BLaER1 treated with 17β-estradiol and CSF1 and Interleukin-3, amounts not matched to agents 10 nM and 100 nM (cell line): ENCODE results near the gene RANBP1.

ENCODE experiments used
- H3K27ac ChIP-seq, 11 experiments: shearing (Covaris generic); formaldehyde crosslinking; 2 replicates each; pipeline ENCODE4 v1.8.1; 2022
- H3K27me3 ChIP-seq, 11 experiments: shearing (Covaris generic); formaldehyde crosslinking; 2 replicates each; pipeline ENCODE4 v1.8.1; 2022
- H3K36me3 ChIP-seq, 11 experiments: shearing (Covaris generic); formaldehyde crosslinking; 2 replicates each; pipeline ENCODE4 v1.8.1; 2022
- H3K4me1 ChIP-seq, 10 experiments: shearing (Covaris generic); formaldehyde crosslinking; 2 replicates each; pipeline ENCODE4 v1.8.1; 2022
- H3K4me2 ChIP-seq, 11 experiments: shearing (Covaris generic); formaldehyde crosslinking; 2 replicates each; pipeline ENCODE4 v1.8.1; 2022
- H3K4me3 ChIP-seq, 10 experiments: shearing (Covaris generic); formaldehyde crosslinking; 2 replicates each; pipeline ENCODE4 v1.8.1; 2022
- H3K9ac ChIP-seq, 11 experiments: shearing (Covaris generic); formaldehyde crosslinking; 2 replicates each; pipeline ENCODE4 v1.8.1; 2022
- H3K9me3 ChIP-seq, 11 experiments: shearing (Covaris generic); formaldehyde crosslinking; replicated peaks in 1 of 11; 2 replicates each; pipeline ENCODE4 v1.8.1; 2022
- H4K20me1 ChIP-seq, 11 experiments: shearing (Covaris generic); formaldehyde crosslinking; 2 replicates each; pipeline ENCODE4 v1.8.1; 2022
- Cebpa-rat ChIP-seq, 11 experiments: shearing (Covaris generic); IDR thresholded peaks; 2 replicates each; pipeline ENCODE4 v1.8.1; 2022

Gene RANBP1

DNA sequence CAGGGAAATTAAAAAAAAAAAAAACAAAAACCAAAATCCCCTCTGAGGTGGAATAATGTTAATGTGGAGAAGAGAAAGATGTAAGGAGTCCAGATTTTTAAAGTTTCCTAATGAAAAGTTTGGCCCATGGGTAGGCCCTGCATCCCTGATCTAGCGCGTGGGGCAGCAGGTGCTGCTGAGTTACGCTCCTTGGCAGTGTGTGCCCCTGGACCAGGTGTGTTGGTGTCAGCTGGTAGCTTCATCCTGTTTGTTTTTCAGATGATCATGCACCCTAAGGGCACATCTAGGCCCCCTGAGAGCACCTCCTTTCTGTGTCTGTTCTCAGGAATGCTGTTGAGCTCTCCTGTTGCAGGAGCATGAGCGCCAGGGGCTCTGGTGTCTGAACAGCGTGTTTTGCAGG, 29.1 kb upstream of the RANBP1 start:
- H3K4me2 ChIP-seq: no peak overlapping the region
- 0 out of 22 replicates have a peak overlapping the region, but pooled peaks of 2 of the 11 experiments have one; percentile 3 to 4 for H3K9ac ChIP-seq
- H3K27ac ChIP-seq: no peak overlapping the region
- H3K27me3 ChIP-seq: no peaks in the 10 kb centered on the region
- H3K36me3 ChIP-seq: peaks cover 64 to 100% (median 78%) of the 10 kb centered on the region in 11 experiments
- TF ChIP-seq Cebpa-rat (IDR thresholded peaks at IDR 0.05): no peak
- H4K20me1 ChIP-seq: peaks cover 28 to 100% (median 98%) of the 10 kb centered on the region in 11 experiments; a peak in 21 of 22 replicates
- H3K9me3 ChIP-seq: no peaks in the 10 kb centered on the region
- H3K4me1 ChIP-seq: peaks cover 34 to 51% (median 41%) of the 10 kb centered on the region in 10 experiments
- H3K4me3 ChIP-seq: no peak overlapping the region

GRCh38 chr22:20087319-20088262, 28.3 kb upstream of the RANBP1 start:
- Histone ChIP-seq H3K4me3 (no peak overlapping the region), H3K4me1 (peaks cover 26 to 42% (median 32%) of the 10 kb centered on the region in 10 experiments), H3K9me3 (no peaks in the 10 kb centered on the region), H3K4me2 (no peak overlapping the region), H3K27ac (no peak overlapping the region), H3K27me3 (no peaks in the 10 kb centered on the region), H3K9ac (0 out of 22 replicates have a peak overlapping the region, but pooled peaks of 2 of the 11 experiments have one; percentile 3 to 4), H4K20me1 (peaks cover 27 to 100% (median 100%) of the 10 kb centered on the region in 11 experiments; a peak in 21 of 22 replicates), H3K36me3 (peaks cover 72 to 100% (median 81%) of the 10 kb centered on the region in 11 experiments)
- no peak for TF ChIP-seq Cebpa-rat (IDR thresholded peaks at IDR 0.05)

- Histone ChIP-seq H3K9me3 (no peaks in the 10 kb centered on the region), H3K27ac (no peak overlapping the region), H3K4me1 (peaks cover 20 to 36% (median 26%) of the 10 kb centered on the region in 10 experiments), H4K20me1 (peaks cover 20 to 100% (median 97%) of the 10 kb centered on the region in 11 experiments; a peak in 21 of 22 replicates), H3K36me3 (peaks cover 79 to 100% (median 85%) of the 10 kb centered on the region in 11 experiments), H3K27me3 (no peaks in the 10 kb centered on the region), H3K4me2 (no peak overlapping the region), H3K9ac (no peak overlapping the region), H3K4me3 (no peak overlapping the region)
- no peak for TF ChIP-seq Cebpa-rat (IDR thresholded peaks at IDR 0.05)
These were observed 27.6 kb upstream of the RANBP1 start for GRCh38 chr22:20088263-20088648.

- Histone ChIP-seq H3K36me3 (peaks cover 90 to 100% (median 95%) of the 10 kb centered on the region in 11 experiments), H3K4me3 (no peak overlapping the region), H3K27ac (no peak overlapping the region), H3K4me2 (no peak overlapping the region), H4K20me1 (peaks cover 9 to 100% (median 97%) of the 10 kb centered on the region in 11 experiments; a peak in 21 of 22 replicates), H3K9ac (peak overlapping the region in 3 of 11 experiments; percentile 4 to 6 (median 4); a peak in 2 of 22 replicates), H3K4me1 (peaks cover 8 to 24% (median 14%) of the 10 kb centered on the region in 10 experiments), H3K27me3 (no peaks in the 10 kb centered on the region), H3K9me3 (no peaks in the 10 kb centered on the region)
- no peak for TF ChIP-seq Cebpa-rat (IDR thresholded peaks at IDR 0.05)
These were observed 26.5 kb upstream of the RANBP1 start for GRCh38 chr22:20089226-20089976.

GRCh38 chr22:20089977-20090729, 25.8 kb upstream of the RANBP1 start:
- peaks cover 1 to 100% (median 95%) of the 10 kb centered on the region in 11 experiments; a peak in 20 of 22 replicates for H4K20me1 ChIP-seq
- peak overlapping the region in 3 of 11 experiments; percentile 19 to 33 (median 31); a peak in 4 of 22 replicates for H3K4me2 ChIP-seq
- TF ChIP-seq Cebpa-rat (IDR thresholded peaks at IDR 0.05): no peak
- H3K27me3 ChIP-seq: no peaks in the 10 kb centered on the region
- no peak overlapping the region for H3K4me3 ChIP-seq
- peaks cover 98 to 100% (median 100%) of the 10 kb centered on the region in 11 experiments for H3K36me3 ChIP-seq
- H3K9ac ChIP-seq: peak overlapping the region in 3 of 11 experiments; percentile 6 to 29 (median 12); a peak in 1 of 22 replicates
- no peaks in the 10 kb centered on the region for H3K9me3 ChIP-seq
- peaks cover under 1 to 18% (median 7%) of the 10 kb centered on the region in 10 experiments; a peak in 18 of 20 replicates for H3K4me1 ChIP-seq
- no peak overlapping the region for H3K27ac ChIP-seq

DNA sequence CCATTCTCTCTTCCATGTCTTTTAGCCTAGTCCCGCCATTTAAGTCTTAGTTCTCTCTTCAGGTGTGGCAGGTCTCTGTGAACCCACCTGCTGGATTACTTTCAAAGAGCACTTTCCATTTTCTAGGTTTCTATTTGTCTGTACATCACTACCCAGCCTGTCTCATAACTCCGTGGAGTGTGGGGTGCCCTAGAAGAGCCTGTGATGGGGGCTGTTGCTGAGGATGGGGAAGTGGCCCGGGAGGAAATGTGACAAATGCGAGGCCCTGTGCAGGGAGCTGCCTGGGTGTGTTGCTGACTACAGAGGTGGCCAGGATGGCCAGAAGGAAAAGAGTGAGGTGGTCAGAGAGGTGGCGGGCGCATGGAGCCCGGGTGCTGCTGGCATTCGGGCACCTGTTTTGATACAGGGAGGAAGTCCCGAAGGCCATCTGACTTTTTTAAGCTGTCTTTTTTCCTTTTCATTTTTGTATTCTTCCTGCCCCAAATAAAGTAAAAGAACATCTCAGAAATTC, 25.1 kb upstream of the RANBP1 start:
- Histone ChIP-seq H4K20me1 (peaks cover 0 to 100% (median 92%) of the 10 kb centered on the region in 11 experiments; a peak in 20 of 22 replicates), H3K9me3 (no peaks in the 10 kb centered on the region), H3K9ac (peak overlapping the region in 3 of 11 experiments; percentile 12 to 28 (median 26); a peak in 6 of 22 replicates), H3K4me2 (peak overlapping the region in 3 of 11 experiments; percentile 19 to 33 (median 31); a peak in 4 of 22 replicates), H3K27me3 (no peaks in the 10 kb centered on the region), H3K36me3 (peaks cover 100% of the 10 kb centered on the region in 11 experiments), H3K4me3 (no peak overlapping the region), H3K4me1 (peaks cover 0 to 18% (median 6%) of the 10 kb centered on the region in 10 experiments; a peak in 10 of 20 replicates), H3K27ac (no peak overlapping the region)
- TF ChIP-seq Cebpa-rat (IDR thresholded peaks at IDR 0.05): no peak

DNA sequence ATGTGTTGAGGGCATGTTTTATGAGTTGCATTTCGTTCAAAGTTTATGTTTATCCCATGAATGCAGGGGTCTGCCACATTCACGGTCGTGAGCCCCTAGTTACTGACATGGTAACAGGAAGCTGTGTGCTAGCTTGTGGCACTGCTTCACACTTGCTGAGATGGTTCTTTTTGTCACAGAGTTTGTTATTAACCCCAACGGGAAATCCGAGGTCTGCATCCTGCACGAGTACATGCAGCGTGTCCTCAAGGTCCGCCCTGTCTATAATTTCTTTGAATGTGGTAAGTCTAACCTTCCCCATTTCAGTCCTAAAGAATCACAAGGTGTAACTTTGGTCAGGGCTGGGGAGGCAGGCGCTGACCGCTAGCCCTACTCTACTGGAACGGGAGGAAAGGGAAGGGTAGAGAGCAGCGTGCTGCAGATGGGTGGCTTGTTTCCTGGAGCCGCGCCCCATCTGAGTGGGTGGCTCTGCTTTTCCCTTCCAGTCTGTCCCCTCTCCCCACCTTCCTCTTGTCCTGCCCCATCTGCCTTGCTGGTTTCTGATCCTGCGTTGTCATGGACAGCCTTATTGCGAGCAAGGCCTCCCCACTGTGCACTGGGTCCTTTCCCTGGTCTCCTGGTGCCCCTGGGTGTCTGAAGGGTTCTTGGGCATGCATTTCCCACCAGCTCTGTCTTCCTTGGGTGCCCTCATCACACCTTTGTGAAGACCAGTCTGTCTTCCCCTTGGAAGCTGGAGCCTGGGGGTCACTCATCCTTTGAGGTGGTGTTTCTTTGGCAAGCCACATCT, 24.0 kb upstream of the RANBP1 start:
- H3K36me3 ChIP-seq: peaks cover 100% of the 10 kb centered on the region in 11 experiments
- no peak overlapping the region; a peak in 1 of 22 replicates for H3K9ac ChIP-seq
- no peaks in the 10 kb centered on the region for H3K9me3 ChIP-seq
- peaks cover 0 to 18% (median 6%) of the 10 kb centered on the region in 10 experiments; a peak in 10 of 20 replicates for H3K4me1 ChIP-seq
- H3K27me3 ChIP-seq: no peaks in the 10 kb centered on the region
- H4K20me1 ChIP-seq: peaks cover 0 to 100% (median 84%) of the 10 kb centered on the region in 11 experiments; a peak in 19 of 22 replicates
- H3K4me3 ChIP-seq: no peak overlapping the region
- H3K27ac ChIP-seq: no peak overlapping the region
- TF ChIP-seq Cebpa-rat (IDR thresholded peaks at IDR 0.05): no peak
- no peak overlapping the region for H3K4me2 ChIP-seq
